HEK293T (cell line): ENCODE measurements around the gene BMP15.

Source experiments
- ARNT ChIP-seq: fragments of 450-650 bp; IDR thresholded peaks from 2 replicates; pipeline ENCODE4 v1.6.1; 2017; ENCODE audit warnings: mild to moderate bottlenecking
- BHLHE40 ChIP-seq: fragments of 450-650 bp; IDR thresholded peaks from 2 replicates; pipeline ENCODE4 v1.6.1; 2016; ENCODE audit warnings: mild to moderate bottlenecking, moderate library complexity, borderline replicate concordance
- ELF4 ChIP-seq: fragments of 450-650 bp; IDR thresholded peaks from 2 replicates; pipeline ENCODE4 v1.6.1; 2017; ENCODE audit warnings: antibody characterized with exemption
- FOXA1 ChIP-seq: fragments of 450-650 bp; IDR thresholded peaks from 2 replicates; pipeline ENCODE4 v1.6.1; 2016; ENCODE audit warnings: mild to moderate bottlenecking
- FOXK2 ChIP-seq: fragments of 450-650 bp; IDR thresholded peaks from 2 replicates; pipeline ENCODE4 v1.6.1; 2016; ENCODE audit warnings: mild to moderate bottlenecking
- FOXM1 ChIP-seq: fragments of 450-650 bp; IDR thresholded peaks from 2 replicates; pipeline ENCODE4 v1.6.1; 2017; ENCODE audit warnings: mild to moderate bottlenecking, borderline replicate concordance
- SP1 ChIP-seq: fragments of 450-650 bp; IDR thresholded peaks from 2 replicates; pipeline ENCODE4 v1.6.1; 2017
- SUZ12 ChIP-seq: fragments of 450-650 bp; IDR thresholded peaks from 2 replicates; pipeline ENCODE4 v1.6.1; 2016; ENCODE audit warnings: mild to moderate bottlenecking
- TARDBP ChIP-seq: fragments of 450-650 bp; IDR thresholded peaks from 2 replicates; pipeline ENCODE4 v1.6.1; 2016
- TF ChIP-seq, protein P1 (sequence below): fragments of 450-650 bp; IDR thresholded peaks from 2 replicates; pipeline ENCODE4 v1.6.1; 2016

DNA sequence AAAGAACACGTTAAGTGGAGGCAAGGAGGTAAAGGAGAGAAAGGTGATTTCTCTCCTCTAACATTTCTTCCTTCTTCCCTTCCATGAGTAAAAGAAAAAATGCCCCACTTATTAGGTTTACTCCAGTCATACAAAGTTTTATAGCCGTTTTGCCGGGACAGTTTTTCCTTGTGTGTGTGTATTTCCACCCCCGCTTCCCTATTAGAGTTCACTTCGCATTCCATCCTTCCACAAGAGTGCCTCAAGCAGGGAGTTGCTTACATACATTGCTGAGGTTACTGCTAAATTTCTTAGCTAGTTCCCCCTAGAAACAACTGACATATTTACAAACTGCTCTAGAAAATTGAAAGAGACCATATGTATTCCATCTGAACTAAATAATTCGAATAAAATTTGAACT lies 45.2 kb upstream of the BMP15 start:
- TF ChIP-seq FOXM1 (no peak), BHLHE40 (no peak), FOXA1 (no peak), ARNT (no peak), ELF4 (no peak), TARDBP (no peak), SP1 (no peak), FOXK2 (no peak), SUZ12 (no peak)
- TF ChIP-seq, protein P1, sequence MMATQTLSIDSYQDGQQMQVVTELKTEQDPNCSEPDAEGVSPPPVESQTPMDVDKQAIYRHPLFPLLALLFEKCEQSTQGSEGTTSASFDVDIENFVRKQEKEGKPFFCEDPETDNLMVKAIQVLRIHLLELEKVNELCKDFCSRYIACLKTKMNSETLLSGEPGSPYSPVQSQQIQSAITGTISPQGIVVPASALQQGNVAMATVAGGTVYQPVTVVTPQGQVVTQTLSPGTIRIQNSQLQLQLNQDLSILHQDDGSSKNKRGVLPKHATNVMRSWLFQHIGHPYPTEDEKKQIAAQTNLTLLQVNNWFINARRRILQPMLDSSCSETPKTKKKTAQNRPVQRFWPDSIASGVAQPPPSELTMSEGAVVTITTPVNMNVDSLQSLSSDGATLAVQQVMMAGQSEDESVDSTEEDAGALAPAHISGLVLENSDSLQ: no peak
